Peyer's patch (tissue), 4 donors: ENCODE measurements around the gene KRT71. TPM values are rescaled to one million over a fixed set of nuclear protein-coding genes. Genes with fewer than 3 reads are reported as not detected.
A peak's percentile ranks its signal among the peaks of the same experiment; 100 is the strongest.

ENCODE experiments used
- DNase-seq, 3 donors: peaks; one replicate each; pipeline ENCODE4 v3.0.0-alpha.2; 2017 to 2019
- H3K27ac ChIP-seq, 4 donors: fragments of 200-600 bp; sonication (generic); one replicate each; pipeline ENCODE4 v1.5.1; 2016 to 2019
- H3K27me3 ChIP-seq, 2 donors: fragments of 200-600 bp; sonication (generic); one replicate each; pipeline ENCODE4 v1.5.1; 2019
- H3K36me3 ChIP-seq, 3 donors: fragments of 200-600 bp; sonication (generic); one replicate each; pipeline ENCODE4 v1.5.1; 2016 to 2019
- H3K4me1 ChIP-seq, 4 donors: fragments of 200-600 bp; sonication (generic); one replicate each; pipeline ENCODE4 v1.5.1; 2016 to 2019
- H3K4me3 ChIP-seq, 4 donors: fragments of 200-600 bp; sonication (generic); 1 replicate in 3 of 4; 2 replicates in 1 of 4; pipeline ENCODE4 v1.5.1; 2016 to 2019; ENCODE audit warnings: mild to moderate bottlenecking in 1 of 4
- H3K9me3 ChIP-seq, 4 donors: fragments of 200-600 bp; sonication (generic); one replicate each; pipeline ENCODE4 v1.5.1; 2016 to 2019; ENCODE audit warnings: mild to moderate bottlenecking in 1 of 4
- POLR2A ChIP-seq, 2 donors: fragments of 450-650 bp; IDR thresholded peaks; one replicate each; pipeline ENCODE4 v1.5.1; 2017; ENCODE audit warnings: antibody characterized with exemption in 2 of 2, mild to moderate bottlenecking in 2 of 2, moderate library complexity in 2 of 2
- total RNA-seq, 4 donors: library from RNA; depleted of rRNA; stranded (reverse); fragments of >200 nt; gene quantifications; one replicate each; pipeline ENCODE4 v1.1.0, GENCODE V29; 2016
- TF ChIP-seq, protein P1 (sequence below), 6 experiments: fragments of 450-650 bp in 4 of 6; fragments of 200-600 bp in 2 of 6; sonication (generic) in 1 of 6; IDR thresholded peaks; one replicate each; pipeline ENCODE4 v1.5.1; 2017 to 2019; ENCODE audit warnings: antibody characterized with exemption in 6 of 6, mild to moderate bottlenecking in 3 of 6, moderate library complexity in 1 of 6

KRT71 gene
- total RNA-seq, 4 donors from 2014 or later = not detected

DNA sequence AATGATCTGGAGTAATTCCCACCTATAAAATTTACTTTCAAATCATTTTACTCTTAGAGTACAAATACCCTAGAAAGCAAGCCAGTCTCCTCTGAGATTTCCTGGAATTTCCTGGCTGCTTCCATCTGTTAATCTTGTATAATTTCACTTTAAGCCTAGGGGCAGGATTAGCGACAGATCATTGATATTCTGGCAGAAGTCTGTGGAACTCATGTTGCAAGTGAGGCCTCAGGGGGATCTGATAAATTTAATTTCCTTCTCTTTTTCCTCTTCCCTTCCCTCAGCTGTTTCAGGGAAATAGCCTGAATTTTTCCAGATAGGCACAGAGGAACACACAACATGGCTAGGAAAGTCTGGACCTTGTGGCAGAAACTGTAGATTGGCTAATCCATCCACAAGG lies 54.0 kb downstream of the KRT71 start:
- H3K4me1 ChIP-seq = peaks cover 0 to 4% (median 0%) of the 10 kb centered on the region in 4 donors
- no peak for DNase-seq
- H3K4me3 ChIP-seq = no peak overlapping the region
- no peaks in the 10 kb centered on the region for H3K27me3 ChIP-seq
- H3K9me3 ChIP-seq = no peaks in the 10 kb centered on the region
- TF ChIP-seq POLR2A (IDR thresholded peaks at IDR 0.05) = no peak
- no peak overlapping the region for H3K27ac ChIP-seq
- no peaks in the 10 kb centered on the region for H3K36me3 ChIP-seq

DNA sequence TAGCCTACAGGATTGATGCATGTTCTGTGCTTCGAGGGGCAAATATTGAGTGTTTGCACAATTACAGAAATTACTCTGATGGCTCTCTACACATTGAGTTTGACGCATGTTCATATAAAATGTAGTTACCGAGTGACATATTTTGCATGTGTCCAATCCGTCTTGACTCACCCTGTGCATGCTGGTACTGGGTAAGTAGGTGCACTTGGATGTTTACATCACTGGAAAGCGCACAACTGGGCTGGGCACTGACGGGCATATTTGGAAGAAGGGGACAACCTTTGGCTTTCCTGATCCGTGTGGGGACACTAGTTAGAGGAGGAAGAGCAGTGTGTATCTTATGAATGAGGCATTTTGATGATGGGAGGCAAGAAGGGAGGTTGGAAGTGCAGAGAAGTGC lies 55.0 kb downstream of the KRT71 start:
- no peaks in the 10 kb centered on the region for H3K27me3 ChIP-seq
- H3K4me3 ChIP-seq = no peak overlapping the region
- peaks cover 0 to 4% (median 0%) of the 10 kb centered on the region in 4 donors for H3K4me1 ChIP-seq
- TF ChIP-seq, protein P1, sequence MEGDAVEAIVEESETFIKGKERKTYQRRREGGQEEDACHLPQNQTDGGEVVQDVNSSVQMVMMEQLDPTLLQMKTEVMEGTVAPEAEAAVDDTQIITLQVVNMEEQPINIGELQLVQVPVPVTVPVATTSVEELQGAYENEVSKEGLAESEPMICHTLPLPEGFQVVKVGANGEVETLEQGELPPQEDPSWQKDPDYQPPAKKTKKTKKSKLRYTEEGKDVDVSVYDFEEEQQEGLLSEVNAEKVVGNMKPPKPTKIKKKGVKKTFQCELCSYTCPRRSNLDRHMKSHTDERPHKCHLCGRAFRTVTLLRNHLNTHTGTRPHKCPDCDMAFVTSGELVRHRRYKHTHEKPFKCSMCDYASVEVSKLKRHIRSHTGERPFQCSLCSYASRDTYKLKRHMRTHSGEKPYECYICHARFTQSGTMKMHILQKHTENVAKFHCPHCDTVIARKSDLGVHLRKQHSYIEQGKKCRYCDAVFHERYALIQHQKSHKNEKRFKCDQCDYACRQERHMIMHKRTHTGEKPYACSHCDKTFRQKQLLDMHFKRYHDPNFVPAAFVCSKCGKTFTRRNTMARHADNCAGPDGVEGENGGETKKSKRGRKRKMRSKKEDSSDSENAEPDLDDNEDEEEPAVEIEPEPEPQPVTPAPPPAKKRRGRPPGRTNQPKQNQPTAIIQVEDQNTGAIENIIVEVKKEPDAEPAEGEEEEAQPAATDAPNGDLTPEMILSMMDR (IDR thresholded peaks at IDR 0.05) = no peak
- no peak for TF ChIP-seq POLR2A (IDR thresholded peaks at IDR 0.05)
- DNase-seq = no peak
- H3K9me3 ChIP-seq = no peaks in the 10 kb centered on the region
- no peaks in the 10 kb centered on the region for H3K36me3 ChIP-seq
- H3K27ac ChIP-seq = no peak overlapping the region

DNA sequence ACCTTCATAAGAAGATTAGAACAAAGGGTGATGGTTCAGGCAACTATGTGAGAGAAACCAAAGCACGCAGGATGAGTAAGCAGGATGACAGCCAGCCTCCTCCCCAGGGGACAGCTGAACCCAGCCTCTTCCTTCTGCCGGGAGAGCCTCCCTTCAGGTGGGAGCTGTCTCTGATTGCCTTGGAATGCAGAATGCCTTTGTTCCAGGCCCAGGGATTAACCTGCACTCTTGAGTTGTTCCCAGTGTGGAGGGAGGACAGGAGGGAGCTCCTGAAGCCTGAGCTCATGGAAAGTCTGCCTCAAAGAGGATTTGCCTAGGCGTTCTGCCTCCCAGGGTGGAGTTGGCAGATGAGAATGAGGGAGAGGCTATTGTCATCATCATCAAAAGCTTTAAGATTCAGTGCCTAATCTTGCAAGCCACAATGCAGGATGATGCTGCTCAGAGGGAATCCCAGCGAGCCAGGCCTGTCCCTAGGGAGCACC lies 56.3 kb downstream of the KRT71 start:
- H3K4me3 ChIP-seq = no peak overlapping the region
- no peaks in the 10 kb centered on the region for H3K36me3 ChIP-seq
- H3K27me3 ChIP-seq = no peaks in the 10 kb centered on the region
- no peak for DNase-seq
- H3K4me1 ChIP-seq = peaks cover 0 to 4% (median 0%) of the 10 kb centered on the region in 4 donors
- no peak overlapping the region for H3K27ac ChIP-seq
- no peaks in the 10 kb centered on the region for H3K9me3 ChIP-seq
- TF ChIP-seq, protein P1 (IDR thresholded peaks at IDR 0.05) = no peak
- no peak for TF ChIP-seq POLR2A (IDR thresholded peaks at IDR 0.05)

DNA sequence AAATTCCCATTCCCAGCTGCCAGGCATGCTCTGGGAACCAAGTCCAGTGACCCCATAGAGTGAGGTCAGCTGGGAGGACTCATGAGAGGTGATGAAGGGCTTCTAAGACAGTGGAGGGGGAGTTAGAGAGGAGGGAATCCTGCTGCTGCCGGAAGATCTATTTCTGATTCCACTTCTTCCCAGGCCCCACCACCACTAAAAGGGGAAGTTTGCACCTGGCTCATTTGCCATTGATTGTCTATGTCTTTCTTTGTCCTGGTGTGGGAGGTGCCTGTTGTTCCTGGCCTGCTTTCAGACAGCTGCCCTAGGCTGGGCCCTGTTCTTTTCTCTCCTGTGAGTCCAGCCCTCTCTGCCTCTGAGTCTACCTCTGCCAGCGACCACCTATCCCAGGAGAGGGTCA lies 56.9 kb downstream of the KRT71 start:
- Histone ChIP-seq H3K27ac (no peak overlapping the region), H3K4me1 (peaks cover 0 to 4% (median 0%) of the 10 kb centered on the region in 4 donors), H3K4me3 (no peak overlapping the region), H3K9me3 (no peaks in the 10 kb centered on the region), H3K27me3 (no peaks in the 10 kb centered on the region), H3K36me3 (no peaks in the 10 kb centered on the region)
- no peak for DNase-seq
- TF ChIP-seq POLR2A (IDR thresholded peaks at IDR 0.05) = no peak
- TF ChIP-seq, protein P1 (IDR thresholded peaks at IDR 0.05) = no peak

DNA sequence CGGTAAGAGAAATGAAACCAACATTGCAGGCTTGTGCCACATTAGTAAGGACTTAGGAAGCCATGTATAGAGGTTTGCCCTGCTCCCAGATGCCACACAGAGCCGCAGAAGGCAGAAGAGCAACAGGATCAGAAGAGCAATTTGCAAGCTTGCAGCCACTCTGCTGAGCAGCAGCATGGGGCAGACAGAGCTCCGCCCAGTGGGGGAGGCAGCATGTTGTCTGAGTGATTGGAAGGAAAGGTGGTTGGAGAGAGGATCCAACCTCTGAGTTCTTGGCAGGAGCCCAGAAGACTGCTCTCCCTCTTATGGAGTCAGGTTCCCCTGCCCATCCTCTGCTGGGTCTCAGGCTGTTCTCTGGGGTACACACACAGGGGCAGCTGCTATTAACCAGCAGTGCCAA lies 57.6 kb downstream of the KRT71 start:
- Histone ChIP-seq H3K9me3 (no peaks in the 10 kb centered on the region), H3K36me3 (no peaks in the 10 kb centered on the region), H3K4me3 (no peak overlapping the region), H3K4me1 (peaks cover 0 to 4% (median 0%) of the 10 kb centered on the region in 4 donors), H3K27ac (no peak overlapping the region), H3K27me3 (no peaks in the 10 kb centered on the region)
- no peak for DNase-seq
- TF ChIP-seq, protein P1 (IDR thresholded peaks at IDR 0.05) = no peak
- no peak for TF ChIP-seq POLR2A (IDR thresholded peaks at IDR 0.05)

DNA sequence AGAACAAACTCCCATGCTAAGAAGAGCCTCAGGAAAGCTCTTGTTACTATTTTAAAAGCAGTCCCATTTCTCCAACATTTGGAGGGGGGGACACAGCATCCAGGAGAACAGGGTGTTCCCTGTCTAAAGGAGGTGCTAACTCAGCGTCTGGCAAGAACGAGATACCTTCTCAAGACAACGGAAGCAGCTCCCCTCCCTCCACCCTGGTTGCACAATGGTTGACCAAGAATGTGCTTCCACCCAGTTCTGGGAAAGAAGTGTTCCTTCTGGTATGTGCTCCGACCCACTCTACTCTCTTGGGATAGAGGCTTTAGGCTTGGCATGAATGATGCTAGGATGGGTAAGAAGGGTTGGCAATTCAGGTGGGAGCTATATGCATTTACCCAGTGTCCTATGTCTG lies 58.4 kb downstream of the KRT71 start:
- peaks cover 0 to 4% (median 0%) of the 10 kb centered on the region in 4 donors for H3K4me1 ChIP-seq
- H3K27me3 ChIP-seq = no peaks in the 10 kb centered on the region
- TF ChIP-seq, protein P1 (IDR thresholded peaks at IDR 0.05) = no peak
- no peak for TF ChIP-seq POLR2A (IDR thresholded peaks at IDR 0.05)
- no peaks in the 10 kb centered on the region for H3K36me3 ChIP-seq
- H3K27ac ChIP-seq = no peak overlapping the region
- no peak overlapping the region for H3K4me3 ChIP-seq
- no peaks in the 10 kb centered on the region for H3K9me3 ChIP-seq
- peak in 1 of 3 donors; percentile 58 for DNase-seq
